GM12878 (cell line): ENCODE results near the gene AMPD3.

ENCODE experiments used
- CTCF ChIP-seq, 3 experiments: IDR thresholded peaks in 2 of 3; conservative IDR thresholded peaks in 1 of 3; 2 replicates each; pipeline ENCODE4 v1.5.1; 2011; ENCODE audit warnings: low read depth in 3 of 3, low read length in 3 of 3, mild to moderate bottlenecking in 3 of 3, control low read depth in 2 of 3, moderate library complexity in 2 of 3, inconsistent platforms in 1 of 3, mixed read lengths in 1 of 3; ENCODE audit not compliant: control insufficient read depth in 2 of 3, insufficient read depth in 1 of 3; ENCODE audit errors: extremely low read depth in 1 of 3
- LARP7 ChIP-seq: fragments of 450-650 bp; IDR thresholded peaks from 2 replicates; pipeline ENCODE4 v1.6.1; 2017; ENCODE audit warnings: mild to moderate bottlenecking
- MTA3 ChIP-seq: IDR thresholded peaks from 2 replicates; pipeline ENCODE4 v1.6.1; 2012; ENCODE audit warnings: low read length, inconsistent platforms, borderline replicate concordance
- SIX5 ChIP-seq: IDR thresholded peaks from 2 replicates; pipeline ENCODE4 v1.6.1; 2011; ENCODE audit warnings: mild to moderate bottlenecking, low read depth, low read length, moderate library complexity; ENCODE audit not compliant: severe bottlenecking

- no peak for TF ChIP-seq CTCF (IDR thresholded peaks at IDR 0.05 in 2 of 3, conservative IDR thresholded peaks at IDR 0.05 in 1 of 3; ENCODE audit: control insufficient read depth in 2 of 3, extremely low read depth in 1 of 3, insufficient read depth in 1 of 3, low read depth in 3 of 3, low read length in 3 of 3)
- no peak for TF ChIP-seq MTA3
- no peak for TF ChIP-seq SIX5
- no peak for TF ChIP-seq LARP7
Measured at GRCh38 chr11:10506008-10506370, 50.9 kb downstream of the AMPD3 start.
